GM12864 (cell line): ENCODE data around the gene CAPN2.

Experiments
- DNase-seq: peaks from one replicate; pipeline ENCODE4 v3.0.0-alpha.2; 2011; ENCODE audit warnings: low read depth
- H3K4me3 ChIP-seq: 2 replicates; pipeline ENCODE4 v1.5.1; 2011; ENCODE audit warnings: mild to moderate bottlenecking, low read depth, low read length, control low read depth
- TF ChIP-seq, protein P1 (sequence below): IDR thresholded peaks from 2 replicates; pipeline ENCODE4 v1.5.1; 2011; ENCODE audit warnings: low read depth, mild to moderate bottlenecking, moderate library complexity, low read length, control low read depth, inconsistent platforms; ENCODE audit errors: missing control alignments

The CAPN2 gene

DNA sequence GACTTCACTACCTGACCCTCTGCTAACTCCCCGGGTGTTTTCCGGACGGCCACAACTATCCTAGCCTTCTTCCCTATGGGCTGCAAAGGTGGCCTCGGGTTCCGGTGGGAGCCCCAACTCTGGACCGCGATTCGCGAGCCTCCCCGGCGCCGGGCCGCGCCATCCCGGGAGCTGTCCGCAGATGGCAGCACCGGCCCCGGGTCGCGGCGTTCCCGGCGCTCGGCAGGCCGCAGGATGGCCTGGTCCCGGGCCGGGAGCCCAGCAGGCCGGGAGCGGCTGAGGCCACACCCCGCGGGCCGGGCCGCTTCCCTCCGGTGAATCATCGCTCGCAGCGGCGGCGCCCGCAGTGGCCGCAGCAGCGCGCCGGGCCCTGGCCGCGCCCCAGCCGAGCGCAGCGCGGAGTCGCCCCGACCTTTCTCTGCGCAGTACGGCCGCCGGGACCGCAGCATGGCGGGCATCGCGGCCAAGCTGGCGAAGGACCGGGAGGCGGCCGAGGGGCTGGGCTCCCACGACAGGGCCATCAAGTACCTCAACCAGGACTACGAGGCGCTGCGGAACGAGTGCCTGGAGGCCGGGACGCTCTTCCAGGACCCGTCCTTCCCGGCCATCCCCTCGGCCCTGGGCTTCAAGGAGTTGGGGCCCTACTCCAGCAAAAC lies at the start of gene CAPN2:
Gene CAPN2, plus strand, starts transcription at position 346 of the 656 bp plus-strand sequence. Its CDS starts 102 bp downstream, at position 448.
- peak within 1 kb of the TSS; percentile 82 for H3K4me3 ChIP-seq
- TF ChIP-seq, protein P1, sequence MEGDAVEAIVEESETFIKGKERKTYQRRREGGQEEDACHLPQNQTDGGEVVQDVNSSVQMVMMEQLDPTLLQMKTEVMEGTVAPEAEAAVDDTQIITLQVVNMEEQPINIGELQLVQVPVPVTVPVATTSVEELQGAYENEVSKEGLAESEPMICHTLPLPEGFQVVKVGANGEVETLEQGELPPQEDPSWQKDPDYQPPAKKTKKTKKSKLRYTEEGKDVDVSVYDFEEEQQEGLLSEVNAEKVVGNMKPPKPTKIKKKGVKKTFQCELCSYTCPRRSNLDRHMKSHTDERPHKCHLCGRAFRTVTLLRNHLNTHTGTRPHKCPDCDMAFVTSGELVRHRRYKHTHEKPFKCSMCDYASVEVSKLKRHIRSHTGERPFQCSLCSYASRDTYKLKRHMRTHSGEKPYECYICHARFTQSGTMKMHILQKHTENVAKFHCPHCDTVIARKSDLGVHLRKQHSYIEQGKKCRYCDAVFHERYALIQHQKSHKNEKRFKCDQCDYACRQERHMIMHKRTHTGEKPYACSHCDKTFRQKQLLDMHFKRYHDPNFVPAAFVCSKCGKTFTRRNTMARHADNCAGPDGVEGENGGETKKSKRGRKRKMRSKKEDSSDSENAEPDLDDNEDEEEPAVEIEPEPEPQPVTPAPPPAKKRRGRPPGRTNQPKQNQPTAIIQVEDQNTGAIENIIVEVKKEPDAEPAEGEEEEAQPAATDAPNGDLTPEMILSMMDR = peak; percentile 49
- DNase-seq = no peak

- no peak for DNase-seq
- TF ChIP-seq, protein P1 = no peak
- no peak overlapping the region for H3K4me3 ChIP-seq
These were observed 49.4 kb upstream of the CAPN2 start for GRCh38 chr1:223662943-223663342.

DNA sequence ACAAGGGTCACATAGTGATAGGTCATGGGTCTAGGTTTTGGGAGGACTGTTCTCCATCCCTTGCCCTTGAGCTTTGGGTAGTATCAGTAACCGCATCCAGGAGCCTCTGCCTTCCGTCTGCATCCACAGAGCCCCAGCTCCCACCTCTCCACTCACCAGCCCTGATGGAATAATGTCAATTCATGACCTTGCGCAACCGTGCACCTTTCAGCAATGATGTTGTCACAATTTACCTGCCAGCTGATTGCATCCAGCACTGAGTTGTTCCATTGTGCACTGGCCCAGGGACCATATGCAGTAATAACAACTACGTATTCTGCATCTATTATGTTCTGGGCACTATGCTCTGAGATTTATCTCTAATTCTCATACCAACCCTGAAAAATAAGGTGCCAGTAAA lies 48.2 kb upstream of the CAPN2 start:
- H3K4me3 ChIP-seq = no peak overlapping the region
- TF ChIP-seq, protein P1 = no peak
- DNase-seq = no peak

DNA sequence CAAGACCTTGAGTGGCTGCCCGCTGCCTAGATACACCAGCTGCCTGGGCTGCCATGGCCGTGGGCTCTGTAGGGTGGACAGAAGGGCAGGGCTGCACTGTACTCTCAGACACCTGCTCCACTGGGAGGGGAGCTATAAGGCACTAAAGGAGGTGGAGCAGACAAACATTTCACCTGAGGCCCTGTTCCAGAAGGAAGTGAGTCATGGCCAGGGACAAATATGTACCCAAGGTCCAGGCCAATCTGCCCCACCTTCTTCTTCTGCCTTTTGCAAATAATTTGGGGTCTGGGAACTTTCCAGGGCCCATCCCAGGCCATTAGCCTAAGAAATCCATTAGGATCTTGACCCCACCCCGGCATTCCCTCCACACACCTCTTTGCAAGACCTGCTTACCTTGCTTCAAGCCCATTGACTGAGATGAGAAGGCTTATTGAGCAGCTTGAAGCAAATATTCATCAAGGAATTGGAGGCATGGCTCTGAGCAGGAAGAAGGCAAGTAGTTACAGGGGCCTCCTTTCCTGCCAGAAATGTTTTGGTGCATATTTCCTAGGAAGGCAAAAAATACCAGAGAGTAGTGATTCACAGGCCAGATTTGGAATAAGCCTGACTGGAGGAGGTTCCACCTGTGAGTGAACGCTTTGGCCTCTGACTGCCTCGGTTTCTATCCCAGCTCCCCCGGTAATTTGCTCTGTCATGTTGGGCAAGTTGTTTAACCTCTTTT lies 46.6 kb upstream of the CAPN2 start, which contains the start of gene CAPN8:
Gene CAPN8, minus strand, starts transcription at position 110 of the 721 bp plus-strand sequence. Its CDS starts 55 bp downstream, at position 55.
- H3K4me3 ChIP-seq = no peak within 1 kb of the TSS
- no peak for DNase-seq
- TF ChIP-seq, protein P1 = no peak

DNA sequence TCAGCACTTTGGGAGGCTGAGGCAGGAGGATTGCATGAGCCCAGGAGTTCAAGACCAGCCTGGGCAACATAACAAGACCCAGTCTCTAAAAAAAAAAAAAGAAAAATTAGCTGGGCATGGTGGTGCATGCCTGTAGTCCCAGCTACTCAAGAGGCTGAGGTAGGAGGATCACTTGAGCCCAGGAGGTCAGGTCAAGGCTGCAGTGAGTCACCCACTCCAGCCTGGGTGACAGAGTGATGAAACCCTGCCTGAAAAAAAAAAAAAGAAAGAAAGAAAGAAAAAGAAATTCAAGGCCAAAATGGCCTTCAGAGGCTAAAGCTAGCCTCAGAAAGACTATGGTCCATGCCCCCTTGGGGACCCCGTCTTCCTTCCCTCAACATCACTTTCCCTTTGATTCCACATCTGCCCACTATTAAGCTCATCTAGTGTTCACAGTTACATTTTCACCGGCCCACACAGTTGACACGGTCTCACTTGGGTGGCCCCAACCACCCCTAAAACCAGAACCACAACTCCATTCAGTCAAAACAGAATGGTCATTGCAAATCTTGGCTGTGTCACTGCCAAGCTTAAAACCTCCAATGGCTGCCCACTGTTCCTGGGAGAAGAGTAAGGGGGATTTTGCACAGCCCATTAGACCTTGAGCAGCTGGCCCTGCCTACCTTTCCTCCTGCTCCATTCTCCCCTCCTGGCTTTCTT lies 44.7 kb upstream of the CAPN2 start:
- no peak overlapping the region for H3K4me3 ChIP-seq
- DNase-seq = no peak
- TF ChIP-seq, protein P1 = no peak

DNA sequence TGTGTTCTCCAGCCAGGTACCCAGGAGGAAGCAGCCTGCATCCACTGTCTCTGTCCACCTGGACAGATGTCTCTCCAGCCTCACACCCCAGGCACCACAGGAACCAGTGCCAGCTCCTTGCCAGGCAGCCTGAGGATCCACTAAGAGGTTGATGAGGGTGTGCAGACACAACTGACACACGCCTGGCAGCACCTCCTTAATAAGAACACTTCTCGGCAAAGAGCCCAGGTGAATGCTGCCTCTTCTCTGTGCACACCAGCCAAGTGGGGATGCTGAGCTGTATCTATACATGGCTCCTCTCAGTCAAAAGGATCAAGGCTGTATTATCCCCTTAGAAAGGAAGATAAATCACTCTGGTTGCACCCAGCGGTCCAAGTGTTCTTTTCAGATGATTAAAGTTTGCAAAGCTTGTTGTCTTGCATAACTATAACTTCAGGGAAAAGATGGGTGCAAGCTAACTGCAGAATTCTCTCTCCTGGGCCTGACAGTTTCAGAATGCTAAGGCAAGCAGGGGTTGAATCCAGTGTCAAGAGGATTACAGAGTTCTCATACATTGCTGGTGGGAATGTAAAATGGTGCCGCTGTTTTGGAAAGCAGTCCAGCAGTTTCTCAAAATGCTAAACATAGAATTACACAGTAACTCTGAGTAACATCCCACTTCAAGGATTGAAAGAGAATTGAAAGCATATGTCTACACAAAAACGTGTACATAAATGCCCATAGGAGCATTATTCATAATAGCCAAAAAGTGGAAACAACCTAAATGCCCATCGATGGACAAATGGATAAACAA lies 43.1 kb upstream of the CAPN2 start:
- no peak overlapping the region for H3K4me3 ChIP-seq
- TF ChIP-seq, protein P1 = no peak
- no peak for DNase-seq
